HL-60 (cell line): ENCODE results near the gene HOXB1.
"Not testable (repeated sequence)": the region's sequence is repeated elsewhere in the genome, so short reads cannot be mapped to it uniquely, and the experiment has no call there.

Experiments used
- DNase-seq, 2 experiments: peaks; one replicate each; pipeline ENCODE4 v3.0.0-alpha.2; 2010 to 2020; ENCODE audit warnings: low read depth in 1 of 2, low spot score in 1 of 2
- H3K27ac ChIP-seq: fragments of 250-450 bp; sonication (Bioruptor Pico); replicated peaks from 2 replicates; pipeline ENCODE4 v1.5.1; 2020; ENCODE audit warnings: mild to moderate bottlenecking, moderate library complexity
- H3K27me3 ChIP-seq: fragments of 250-450 bp; sonication (Bioruptor Pico); 2 replicates; pipeline ENCODE4 v1.5.1; 2021; ENCODE audit warnings: mild to moderate bottlenecking, moderate library complexity; ENCODE audit not compliant: insufficient read depth, poor library complexity, severe bottlenecking
- H3K4me3 ChIP-seq: replicated peaks from 2 replicates; pipeline ENCODE4 v1.5.1; 2011; ENCODE audit warnings: mild to moderate bottlenecking, control low read depth, low read length; ENCODE audit not compliant: insufficient read depth
- GABPA ChIP-seq: IDR thresholded peaks from 2 replicates; pipeline ENCODE4 v1.6.1; 2012; ENCODE audit warnings: low read depth
- POLR2AphosphoS5 ChIP-seq: IDR thresholded peaks from 2 replicates; pipeline ENCODE4 v1.6.1; 2012; ENCODE audit warnings: low read depth
- SPI1 ChIP-seq: IDR thresholded peaks from 2 replicates; pipeline ENCODE4 v1.6.1; 2012; ENCODE audit warnings: low read depth, mild to moderate bottlenecking, borderline replicate concordance
- TF ChIP-seq, protein P1 (sequence below): IDR thresholded peaks from 2 replicates; pipeline ENCODE4 v1.6.1; 2012; ENCODE audit warnings: low read depth; ENCODE audit not compliant: insufficient replicate concordance
- TF ChIP-seq, protein P2 (sequence below): IDR thresholded peaks from one replicate; pipeline ENCODE4 v1.5.1; 2011; ENCODE audit warnings: low read length, control low read depth, inconsistent platforms; ENCODE audit not compliant: insufficient read depth

The HOXB1 gene

DNA sequence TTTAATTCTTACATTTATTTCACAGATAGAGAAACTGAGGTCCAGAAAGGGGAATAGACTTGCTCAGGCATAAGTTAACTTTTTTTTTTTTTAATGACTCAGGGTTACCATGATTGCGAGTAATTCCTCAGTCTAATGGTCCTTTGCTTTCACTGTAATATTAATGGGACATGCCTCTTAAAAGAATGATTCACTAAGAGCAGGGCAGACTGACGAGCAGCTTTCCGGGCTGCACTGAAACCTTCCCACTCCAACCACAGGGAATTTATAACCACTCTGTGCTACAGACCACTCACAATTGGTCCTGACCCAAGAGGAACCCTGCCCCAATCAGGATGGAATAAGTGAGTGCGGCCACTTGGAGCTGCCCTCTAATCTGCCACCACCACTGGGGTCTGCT, 8.4 kb upstream of the HOXB1 start:
- TF ChIP-seq GABPA (no peak), POLR2AphosphoS5 (no peak), SPI1 (no peak)
- TF ChIP-seq, protein P1, sequence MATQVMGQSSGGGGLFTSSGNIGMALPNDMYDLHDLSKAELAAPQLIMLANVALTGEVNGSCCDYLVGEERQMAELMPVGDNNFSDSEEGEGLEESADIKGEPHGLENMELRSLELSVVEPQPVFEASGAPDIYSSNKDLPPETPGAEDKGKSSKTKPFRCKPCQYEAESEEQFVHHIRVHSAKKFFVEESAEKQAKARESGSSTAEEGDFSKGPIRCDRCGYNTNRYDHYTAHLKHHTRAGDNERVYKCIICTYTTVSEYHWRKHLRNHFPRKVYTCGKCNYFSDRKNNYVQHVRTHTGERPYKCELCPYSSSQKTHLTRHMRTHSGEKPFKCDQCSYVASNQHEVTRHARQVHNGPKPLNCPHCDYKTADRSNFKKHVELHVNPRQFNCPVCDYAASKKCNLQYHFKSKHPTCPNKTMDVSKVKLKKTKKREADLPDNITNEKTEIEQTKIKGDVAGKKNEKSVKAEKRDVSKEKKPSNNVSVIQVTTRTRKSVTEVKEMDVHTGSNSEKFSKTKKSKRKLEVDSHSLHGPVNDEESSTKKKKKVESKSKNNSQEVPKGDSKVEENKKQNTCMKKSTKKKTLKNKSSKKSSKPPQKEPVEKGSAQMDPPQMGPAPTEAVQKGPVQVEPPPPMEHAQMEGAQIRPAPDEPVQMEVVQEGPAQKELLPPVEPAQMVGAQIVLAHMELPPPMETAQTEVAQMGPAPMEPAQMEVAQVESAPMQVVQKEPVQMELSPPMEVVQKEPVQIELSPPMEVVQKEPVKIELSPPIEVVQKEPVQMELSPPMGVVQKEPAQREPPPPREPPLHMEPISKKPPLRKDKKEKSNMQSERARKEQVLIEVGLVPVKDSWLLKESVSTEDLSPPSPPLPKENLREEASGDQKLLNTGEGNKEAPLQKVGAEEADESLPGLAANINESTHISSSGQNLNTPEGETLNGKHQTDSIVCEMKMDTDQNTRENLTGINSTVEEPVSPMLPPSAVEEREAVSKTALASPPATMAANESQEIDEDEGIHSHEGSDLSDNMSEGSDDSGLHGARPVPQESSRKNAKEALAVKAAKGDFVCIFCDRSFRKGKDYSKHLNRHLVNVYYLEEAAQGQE: no peak
- TF ChIP-seq, protein P2, sequence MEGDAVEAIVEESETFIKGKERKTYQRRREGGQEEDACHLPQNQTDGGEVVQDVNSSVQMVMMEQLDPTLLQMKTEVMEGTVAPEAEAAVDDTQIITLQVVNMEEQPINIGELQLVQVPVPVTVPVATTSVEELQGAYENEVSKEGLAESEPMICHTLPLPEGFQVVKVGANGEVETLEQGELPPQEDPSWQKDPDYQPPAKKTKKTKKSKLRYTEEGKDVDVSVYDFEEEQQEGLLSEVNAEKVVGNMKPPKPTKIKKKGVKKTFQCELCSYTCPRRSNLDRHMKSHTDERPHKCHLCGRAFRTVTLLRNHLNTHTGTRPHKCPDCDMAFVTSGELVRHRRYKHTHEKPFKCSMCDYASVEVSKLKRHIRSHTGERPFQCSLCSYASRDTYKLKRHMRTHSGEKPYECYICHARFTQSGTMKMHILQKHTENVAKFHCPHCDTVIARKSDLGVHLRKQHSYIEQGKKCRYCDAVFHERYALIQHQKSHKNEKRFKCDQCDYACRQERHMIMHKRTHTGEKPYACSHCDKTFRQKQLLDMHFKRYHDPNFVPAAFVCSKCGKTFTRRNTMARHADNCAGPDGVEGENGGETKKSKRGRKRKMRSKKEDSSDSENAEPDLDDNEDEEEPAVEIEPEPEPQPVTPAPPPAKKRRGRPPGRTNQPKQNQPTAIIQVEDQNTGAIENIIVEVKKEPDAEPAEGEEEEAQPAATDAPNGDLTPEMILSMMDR: no peak
- Histone ChIP-seq H3K27ac (no peak overlapping the region), H3K27me3 (peaks cover 47% of the 10 kb centered on the region), H3K4me3 (no peak overlapping the region)
- no peak for DNase-seq

DNA sequence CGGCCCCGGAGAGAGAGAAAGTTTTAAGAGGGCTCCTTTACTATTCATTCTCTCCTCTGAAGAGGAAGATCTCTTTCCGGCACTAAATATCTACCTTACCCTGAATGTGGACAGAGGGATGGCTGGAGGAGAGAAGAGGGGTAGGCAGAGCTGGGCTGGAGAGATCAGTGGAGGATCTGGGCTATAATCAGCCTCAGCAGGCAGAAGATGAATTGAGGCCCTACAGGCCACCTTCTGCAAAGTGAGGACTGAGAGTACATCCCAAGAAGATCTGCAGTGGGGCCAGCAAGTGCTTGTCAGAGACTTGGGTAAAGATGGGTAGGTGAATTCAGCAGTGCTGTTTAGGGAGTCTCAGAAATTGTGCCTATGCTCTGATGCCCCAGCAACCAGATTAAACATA, 6.5 kb upstream of the HOXB1 start:
- peaks cover 29% of the 10 kb centered on the region for H3K27me3 ChIP-seq
- no peak overlapping the region for H3K27ac ChIP-seq
- TF ChIP-seq GABPA (no peak), POLR2AphosphoS5 (no peak)
- no peak for DNase-seq
- H3K4me3 ChIP-seq: no peak overlapping the region

DNA sequence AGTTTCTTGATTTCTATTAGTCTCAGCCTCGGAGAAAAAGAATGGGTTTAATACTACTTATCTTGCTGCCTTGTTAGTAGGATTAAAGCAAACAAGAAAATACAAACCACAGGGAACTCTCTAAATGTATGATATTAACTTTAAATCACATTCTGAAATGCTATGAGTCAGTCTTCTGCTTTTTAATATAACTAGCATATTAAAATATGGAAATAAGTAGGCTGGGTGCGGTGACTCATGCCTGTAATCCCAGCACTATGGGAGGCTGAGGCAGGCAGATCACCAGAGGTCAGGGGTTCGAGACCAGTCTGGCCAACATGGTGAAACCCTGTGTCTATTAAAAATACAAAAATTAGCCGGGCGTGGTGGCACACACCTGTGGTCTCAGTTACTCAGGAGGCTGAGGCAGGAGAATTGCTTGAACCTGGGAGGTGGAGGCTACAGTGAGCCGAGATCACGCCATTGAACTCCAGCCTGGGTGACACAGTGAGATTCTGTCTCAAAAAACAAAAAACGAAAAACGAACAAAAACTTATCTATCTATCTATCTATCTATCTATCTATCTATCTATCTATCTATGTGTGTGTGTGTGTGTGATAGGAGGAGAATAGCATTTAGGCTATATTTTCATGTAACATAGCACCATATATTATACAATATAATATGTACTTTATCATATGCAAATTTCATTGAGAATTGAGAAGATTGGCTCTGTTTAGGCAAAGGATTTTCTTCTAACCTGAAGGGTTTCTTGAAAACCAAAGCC, 5.2 kb upstream of the HOXB1 start:
- not testable (repeated sequence) for DNase-seq, H3K4me3 ChIP-seq, H3K27ac ChIP-seq
- peaks cover 18% of the 10 kb centered on the region for H3K27me3 ChIP-seq

DNA sequence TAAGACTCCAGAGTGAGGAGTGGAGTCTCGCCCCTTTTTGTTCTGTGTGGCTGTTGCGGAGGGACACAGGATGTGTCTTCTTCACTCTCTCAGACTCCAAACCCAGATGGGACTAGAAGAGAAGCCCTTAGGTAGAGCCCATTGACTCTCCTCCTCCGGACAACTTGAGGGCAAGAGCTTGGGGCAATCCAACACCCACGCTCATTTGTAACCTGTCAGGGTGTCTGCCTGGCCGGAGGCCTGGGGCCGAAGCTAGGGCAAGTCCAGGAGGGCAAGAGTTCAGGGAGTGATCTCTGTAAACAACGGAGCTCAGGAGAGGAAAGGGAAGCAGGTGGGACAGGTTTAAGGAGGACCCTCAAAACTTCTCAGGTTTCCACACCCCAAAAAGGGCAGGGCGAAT, 1.4 kb upstream of the HOXB1 start:
- H3K27me3 ChIP-seq: peaks cover 6% of the 10 kb centered on the region
- TF ChIP-seq, protein P1: no peak
- TF ChIP-seq, protein P2: no peak
- TF ChIP-seq POLR2AphosphoS5: no peak
- TF ChIP-seq SPI1: no peak
- no peak for TF ChIP-seq GABPA
- no peak for DNase-seq
- no peak overlapping the region for H3K27ac ChIP-seq
- no peak overlapping the region for H3K4me3 ChIP-seq
